Measurements from ENCODE around the gene AGXT2. TPM values are rescaled to one million over a fixed set of nuclear protein-coding genes. Genes with fewer than 3 reads are reported as not detected.

Gene AGXT2
- polyA plus RNA-seq, 1 experiment: not detected

DNA sequence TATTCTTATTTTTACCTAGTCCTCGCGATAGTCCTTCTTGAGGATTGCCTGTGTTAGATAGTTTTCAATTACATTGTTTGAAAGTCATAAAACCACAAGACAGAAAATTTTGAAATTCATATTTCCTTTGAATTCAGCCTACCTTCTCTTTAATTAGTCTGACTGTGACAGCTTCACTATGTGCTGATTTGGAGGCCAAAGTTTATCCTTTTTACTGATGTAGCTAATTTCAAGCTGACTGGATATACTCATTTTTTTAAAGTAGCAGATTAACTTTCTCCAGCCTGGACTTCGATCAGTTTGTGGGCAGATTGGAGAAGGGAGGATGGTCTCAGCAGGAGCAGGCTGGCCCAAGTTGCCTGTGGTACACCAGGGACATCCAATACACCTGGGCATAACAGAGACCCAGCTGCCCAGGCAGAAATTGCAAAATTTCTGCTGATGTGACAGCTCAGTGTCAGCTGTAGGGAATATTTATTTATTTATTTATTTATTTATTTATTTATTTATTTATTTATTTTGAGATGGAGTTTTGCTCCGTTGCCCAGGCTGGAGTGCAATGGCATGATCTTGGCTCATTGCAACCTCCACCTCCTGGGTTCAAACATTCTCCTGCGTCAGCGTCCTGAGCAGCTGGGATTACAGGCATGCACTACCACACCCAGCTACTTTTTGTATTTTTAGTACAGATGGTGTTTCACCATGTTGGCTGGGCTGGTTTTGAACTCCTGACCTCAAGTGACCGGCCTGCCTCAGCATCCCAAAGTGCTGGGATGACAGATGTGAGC, 24.2 kb downstream of the AGXT2 start:
- ChIA-PET CTCF (interaction anchor here (0.8 to 2.4 kb wide), 2 partner anchors 11 to 20 kb away, joined by 4 to 7 read pairs; no protein-coding TSS in a partner anchor), POLR2A (no interaction called here)
- no peaks in the 10 kb centered on the region; the same call in 1 of the 2 replicates for H3K27me3 ChIP-seq (ENCODE audit: control insufficient read depth, insufficient read depth, low read length)
- H3K4me3 ChIP-seq (ENCODE audit: low read depth, low read length): no peak overlapping the region
- H3K36me3 ChIP-seq (ENCODE audit: control insufficient read depth, insufficient read depth, low read length): no peaks in the 10 kb centered on the region
- no peak for DNase-seq (ENCODE audit: low read depth)
- TF ChIP-seq, protein P1, sequence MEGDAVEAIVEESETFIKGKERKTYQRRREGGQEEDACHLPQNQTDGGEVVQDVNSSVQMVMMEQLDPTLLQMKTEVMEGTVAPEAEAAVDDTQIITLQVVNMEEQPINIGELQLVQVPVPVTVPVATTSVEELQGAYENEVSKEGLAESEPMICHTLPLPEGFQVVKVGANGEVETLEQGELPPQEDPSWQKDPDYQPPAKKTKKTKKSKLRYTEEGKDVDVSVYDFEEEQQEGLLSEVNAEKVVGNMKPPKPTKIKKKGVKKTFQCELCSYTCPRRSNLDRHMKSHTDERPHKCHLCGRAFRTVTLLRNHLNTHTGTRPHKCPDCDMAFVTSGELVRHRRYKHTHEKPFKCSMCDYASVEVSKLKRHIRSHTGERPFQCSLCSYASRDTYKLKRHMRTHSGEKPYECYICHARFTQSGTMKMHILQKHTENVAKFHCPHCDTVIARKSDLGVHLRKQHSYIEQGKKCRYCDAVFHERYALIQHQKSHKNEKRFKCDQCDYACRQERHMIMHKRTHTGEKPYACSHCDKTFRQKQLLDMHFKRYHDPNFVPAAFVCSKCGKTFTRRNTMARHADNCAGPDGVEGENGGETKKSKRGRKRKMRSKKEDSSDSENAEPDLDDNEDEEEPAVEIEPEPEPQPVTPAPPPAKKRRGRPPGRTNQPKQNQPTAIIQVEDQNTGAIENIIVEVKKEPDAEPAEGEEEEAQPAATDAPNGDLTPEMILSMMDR (IDR thresholded peaks at IDR 0.05; ENCODE audit: insufficient read depth, low read depth, low read length): no peak

DNA sequence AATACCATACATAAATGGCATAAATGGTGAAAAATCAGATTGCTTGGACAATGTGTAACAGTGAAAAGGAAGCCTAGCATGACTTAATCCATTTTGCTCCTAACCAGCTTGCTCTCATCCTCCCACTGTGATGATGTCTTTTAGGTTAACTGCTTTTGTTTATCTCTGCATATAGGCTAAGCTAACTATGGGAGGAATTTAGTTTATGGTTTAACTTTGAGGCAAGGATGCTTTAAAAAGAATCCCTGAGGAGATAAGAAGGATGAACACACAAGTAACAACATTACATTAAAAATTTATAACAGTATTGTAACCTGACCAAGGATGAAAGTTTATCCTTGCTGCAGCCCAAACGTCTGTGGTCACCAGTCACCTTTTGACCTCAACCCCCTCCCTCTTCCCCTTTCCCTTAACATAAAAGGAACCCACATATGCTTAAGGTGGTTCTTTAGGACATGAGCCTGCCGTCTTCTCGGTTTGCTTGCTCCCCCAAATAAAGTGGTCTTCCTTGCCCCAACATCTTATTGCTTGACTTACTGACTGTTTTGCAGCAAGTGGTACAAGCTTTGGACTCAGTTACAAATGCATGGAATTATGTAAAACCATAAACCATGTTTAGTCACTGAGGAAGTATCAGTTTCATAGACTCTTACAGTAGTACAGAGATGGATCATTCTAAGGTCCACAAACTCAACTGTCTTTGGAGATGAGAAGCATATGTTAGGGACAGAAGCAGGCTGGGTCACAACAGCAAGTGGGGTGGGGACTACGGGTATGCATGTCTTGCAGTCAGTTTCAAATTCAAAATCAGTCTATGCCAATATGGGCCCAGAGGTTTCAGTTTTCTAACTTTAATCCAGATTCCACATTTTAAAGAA, 31.3 kb downstream of the AGXT2 start:
- Histone ChIP-seq H3K4me3 (ENCODE audit: low read depth, low read length) (no peak overlapping the region), H3K36me3 (ENCODE audit: control insufficient read depth, insufficient read depth, low read length) (no peaks in the 10 kb centered on the region), H3K27me3 (ENCODE audit: control insufficient read depth, insufficient read depth, low read length) (no peaks in the 10 kb centered on the region)
- DNase-seq (ENCODE audit: low read depth): no peak
- CTCF ChIA-PET: interaction anchor here (0.8 to 3.1 kb wide), 3 partner anchors 9 to 14 kb away, joined by 3 to 18 read pairs (median 3); no protein-coding TSS in a partner anchor
- TF ChIP-seq, protein P1 (IDR thresholded peaks at IDR 0.05; ENCODE audit: insufficient read depth, low read depth, low read length): no peak
- POLR2A ChIA-PET: no interaction called here

DNA sequence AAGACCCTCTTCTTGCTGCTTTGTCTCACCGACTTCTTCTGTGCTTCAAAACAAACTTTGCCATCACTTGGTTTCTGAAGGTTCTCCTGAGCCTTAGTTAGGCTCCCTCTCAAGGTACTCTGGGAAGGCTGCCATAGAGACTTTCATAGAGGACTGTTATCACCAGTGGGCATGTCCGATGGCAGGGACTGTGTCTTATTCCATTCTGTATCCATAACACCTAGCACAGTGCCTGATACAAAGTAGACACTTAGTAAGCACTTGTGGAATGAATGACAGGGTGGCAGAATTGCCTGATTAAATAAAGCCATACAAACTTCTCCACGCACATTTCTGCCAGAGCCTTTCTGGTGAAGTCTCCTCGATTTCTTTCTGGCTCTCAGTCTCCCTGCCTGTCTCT, 32.7 kb downstream of the AGXT2 start:
- POLR2A ChIA-PET: no interaction called here
- TF ChIP-seq, protein P1 (IDR thresholded peaks at IDR 0.05; ENCODE audit: insufficient read depth, low read depth, low read length): no peak
- CTCF ChIA-PET: interaction anchor here (1.5 to 3.1 kb wide), 2 partner anchors 12 to 540 kb away, joined by 3 to 18 read pairs; no protein-coding TSS in a partner anchor
- Histone ChIP-seq H3K36me3 (ENCODE audit: control insufficient read depth, insufficient read depth, low read length) (no peaks in the 10 kb centered on the region), H3K27me3 (ENCODE audit: control insufficient read depth, insufficient read depth, low read length) (no peaks in the 10 kb centered on the region), H3K4me3 (ENCODE audit: low read depth, low read length) (no peak overlapping the region)
- no peak for DNase-seq (ENCODE audit: low read depth)

DNA sequence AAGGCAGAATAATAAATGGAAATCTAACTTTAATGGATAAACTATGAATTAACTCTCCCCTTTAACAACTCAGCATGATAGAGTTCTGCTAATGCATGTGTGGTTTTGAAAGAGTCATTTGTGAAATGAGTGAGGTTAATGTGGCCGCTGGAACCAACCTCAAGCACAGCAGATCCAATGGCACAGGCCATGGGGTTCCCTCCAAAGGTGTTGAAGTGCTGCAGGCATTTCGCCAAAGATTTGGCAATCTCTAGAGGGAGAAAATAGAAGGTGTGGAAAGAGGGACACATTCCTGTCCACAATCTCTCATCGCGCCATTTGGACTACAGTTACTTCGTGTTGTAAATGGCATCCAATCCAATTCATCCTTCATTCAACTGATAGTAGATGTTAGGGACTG, 35.0 kb downstream of the AGXT2 start:
- CTCF ChIA-PET: interaction anchor here (1.6 kb wide), 1 partner anchor 9 kb away, joined by 5 read pairs; no protein-coding TSS in a partner anchor
- POLR2A ChIA-PET: no interaction called here
- no peak for DNase-seq (ENCODE audit: low read depth)
- peaks cover 1% of the 10 kb centered on the region; the same call in 1 of the 2 replicates for H3K27me3 ChIP-seq (ENCODE audit: control insufficient read depth, insufficient read depth, low read length)
- no peak overlapping the region for H3K4me3 ChIP-seq (ENCODE audit: low read depth, low read length)
- TF ChIP-seq, protein P1 (IDR thresholded peaks at IDR 0.05; ENCODE audit: insufficient read depth, low read depth, low read length): no peak
- no peaks in the 10 kb centered on the region for H3K36me3 ChIP-seq (ENCODE audit: control insufficient read depth, insufficient read depth, low read length)

DNA sequence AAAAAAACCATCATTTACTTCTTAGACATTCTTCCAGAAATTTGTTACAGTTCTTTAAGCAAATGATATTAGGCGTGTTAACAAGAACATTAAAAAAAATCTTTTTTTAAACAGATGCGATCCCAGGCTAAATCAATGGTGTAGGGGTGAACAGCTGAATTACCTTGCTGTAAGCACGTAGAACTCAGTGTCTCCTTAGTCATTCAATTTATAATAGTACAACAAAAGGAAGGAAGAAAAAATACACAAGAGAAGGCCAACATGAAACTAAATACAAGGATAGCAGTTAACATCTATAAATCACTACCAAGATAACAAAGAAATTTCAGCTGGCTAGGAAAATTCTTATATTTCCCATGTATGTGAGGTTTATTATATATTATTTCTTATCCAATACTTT, 35.4 kb downstream of the AGXT2 start:
- Histone ChIP-seq H3K27me3 (ENCODE audit: control insufficient read depth, insufficient read depth, low read length) (peaks cover 3% of the 10 kb centered on the region), H3K36me3 (ENCODE audit: control insufficient read depth, insufficient read depth, low read length) (no peaks in the 10 kb centered on the region), H3K4me3 (ENCODE audit: low read depth, low read length) (no peak overlapping the region)
- TF ChIP-seq, protein P1 (IDR thresholded peaks at IDR 0.05; ENCODE audit: insufficient read depth, low read depth, low read length): no peak
- ChIA-PET CTCF (interaction anchor here (1.6 kb wide), 1 partner anchor 9 kb away, joined by 5 read pairs; no protein-coding TSS in a partner anchor), POLR2A (no interaction called here)
- no peak for DNase-seq (ENCODE audit: low read depth)
